B cell (primary cell): Measurements from ENCODE around the gene TNKS1BP1. TPM values are rescaled to one million over a fixed set of nuclear protein-coding genes. Genes with fewer than 3 reads are reported as not detected.

Experiments
- ATAC-seq: fragments of 200-7000 bp; cut with Tn5 transposase; one replicate; pipeline ENCODE4 v1.10.0; 2021; ENCODE audit warnings: low read depth, mild to moderate bottlenecking, moderate number of reproducible peaks, moderate library complexity
- CTCF ChIA-PET: fragments of 350-600 bp; sonication (Branson Sonifier 250); formaldehyde crosslinking; loops from one replicate; lab custom pipeline; 2021; ENCODE audit warnings: antibody characterized with exemption, inconsistent platforms; lab: Charles Lee
- POLR2A ChIA-PET: fragments of 350-600 bp; sonication (Branson Sonifier 250); formaldehyde crosslinking; loops from one replicate; lab custom pipeline; 2021; ENCODE audit warnings: antibody characterized with exemption; lab: Charles Lee
- DNase-seq: peaks from one replicate; pipeline ENCODE4 v3.0.0; 2013
- H2AFZ ChIP-seq: 2 replicates; pipeline ENCODE4 v1.6.1; 2012; ENCODE audit warnings: mild to moderate bottlenecking, low read depth, low read length; ENCODE audit not compliant: insufficient read depth, poor library complexity, severe bottlenecking
- H3K27ac ChIP-seq, 2 donors: 1 replicate in 1 of 2; 2 replicates in 1 of 2; pipeline ENCODE4 v1.5.1; 2012 to 2013; ENCODE audit warnings: low read length in 2 of 2, mild to moderate bottlenecking in 2 of 2, moderate library complexity in 1 of 2
- H3K27me3 ChIP-seq, 4 experiments: fragments of 200-600 bp in 1 of 4; sonication (generic) in 1 of 4; replicated peaks in 1 of 4; 1 replicate in 2 of 4; 2 replicates in 2 of 4; pipeline versions ENCODE4 v1.6.1 to v1.7.0; 2013 to 2016; ENCODE audit warnings: low read length in 3 of 4, mild to moderate bottlenecking in 2 of 4, mixed read lengths in 1 of 4, moderate library complexity in 1 of 4; ENCODE audit not compliant: insufficient read depth in 4 of 4, control insufficient read depth in 3 of 4; ENCODE audit errors: control extremely low read depth in 1 of 4
- H3K36me3 ChIP-seq, 2 experiments: replicated peaks in 1 of 2; 1 replicate in 1 of 2; 2 replicates in 1 of 2; pipeline versions ENCODE4 v1.6.1 to v1.7.1; 2013; ENCODE audit warnings: low read length in 1 of 2; ENCODE audit not compliant: insufficient read depth in 2 of 2, control insufficient read depth in 1 of 2; ENCODE audit errors: control extremely low read depth in 1 of 2, extremely low read depth in 1 of 2
- H3K4me1 ChIP-seq, 2 donors: fragments of 200-600 bp in 1 of 2; sonication (generic) in 1 of 2; 1 replicate in 1 of 2; 2 replicates in 1 of 2; pipeline versions ENCODE4 v1.5.1 to v1.6.1; 2013 to 2017; ENCODE audit warnings: low read length in 2 of 2; ENCODE audit not compliant: control insufficient read depth in 2 of 2, insufficient read depth in 2 of 2
- H3K4me2 ChIP-seq: replicated peaks from 2 replicates; pipeline ENCODE3; 2012; ENCODE audit warnings: mild to moderate bottlenecking, low read depth, low read length; ENCODE audit not compliant: poor library complexity, severe bottlenecking
- H3K4me3 ChIP-seq, 5 experiments: fragments of 200-600 bp in 1 of 5; sonication (generic) in 1 of 5; 1 replicate in 3 of 5; 2 replicates in 2 of 5; pipeline versions ENCODE4 v1.5.1 to v1.7.0; 2011 to 2016; ENCODE audit warnings: low read length in 4 of 5, mild to moderate bottlenecking in 4 of 5, low read depth in 2 of 5, control low read depth in 1 of 5, moderate library complexity in 1 of 5; ENCODE audit not compliant: insufficient read depth in 1 of 5; ENCODE audit errors: control extremely low read depth in 1 of 5, extremely low read depth in 1 of 5
- H3K79me2 ChIP-seq: fragments of 200-600 bp; sonication (generic); one replicate; pipeline ENCODE4 v1.6.0; 2016; ENCODE audit warnings: low read length; ENCODE audit not compliant: control insufficient read depth, insufficient read depth
- H3K9ac ChIP-seq: fragments of 200-600 bp; sonication (generic); 2 replicates; pipeline ENCODE4 v1.6.1; 2017; ENCODE audit warnings: mild to moderate bottlenecking, low read length, moderate library complexity
- H3K9me3 ChIP-seq, 3 donors: one replicate each; pipeline versions ENCODE4 v1.6.1 to v1.7.1; 2013; ENCODE audit warnings: low read length in 2 of 3; ENCODE audit not compliant: control insufficient read depth in 2 of 3, insufficient read depth in 1 of 3; ENCODE audit errors: control extremely low read depth in 1 of 3
- H4K20me1 ChIP-seq: 2 replicates; pipeline ENCODE4 v1.6.0; 2012; ENCODE audit warnings: mild to moderate bottlenecking, low read length; ENCODE audit not compliant: insufficient read depth, control insufficient read depth, poor library complexity, severe bottlenecking
- H3K27ac Mint-ChIP-seq: one replicate; pipeline ENCODE4 v1.8.0; 2021; ENCODE audit warnings: mixed read lengths
- H3K27me3 Mint-ChIP-seq: one replicate; pipeline ENCODE4 v1.8.0; 2021; ENCODE audit warnings: mixed read lengths
- H3K4me1 Mint-ChIP-seq: one replicate; pipeline ENCODE4 v1.8.0; 2021; ENCODE audit warnings: mixed read lengths
- H3K4me3 Mint-ChIP-seq: one replicate; pipeline ENCODE4 v1.8.0; 2021; ENCODE audit warnings: mixed read lengths
- H3K9me3 Mint-ChIP-seq: one replicate; pipeline ENCODE4 v1.8.0; 2022; ENCODE audit warnings: mixed read lengths; ENCODE audit not compliant: insufficient read depth
- CTCF ChIP-seq: fragments of 200-600 bp; IDR thresholded peaks from one replicate; pipeline ENCODE4 v1.8.0; 2022; ENCODE audit warnings: antibody characterized with exemption, mild to moderate bottlenecking
- EZH2 ChIP-seq: IDR thresholded peaks from 2 replicates; pipeline ENCODE4 v1.6.1; 2012; ENCODE audit warnings: borderline replicate concordance, low read depth, mild to moderate bottlenecking, moderate library complexity, low read length; ENCODE audit not compliant: insufficient read depth, poor library complexity, severe bottlenecking
- WGBS: methylation state at CpG from one replicate; pipeline ENCODE4 v1.1.5; 2013; ENCODE audit warnings: missing lambda C conversion rate; ENCODE audit not compliant: insufficient coverage; 5-methylcytosine and 5-hydroxymethylcytosine counted together
- intact Hi-C: fragments of 100-400 bp; cut with micrococcal nuclease; formaldehyde crosslinking; loops from one replicate; pipeline ENCODE4 v1.10.0; 2022
- polyA plus RNA-seq: library from polyadenylated mRNA; depleted of rRNA; stranded (reverse); fragments of >200 nt; gene quantifications from 2 replicates; pipeline ENCODE4 v1.2.3, GENCODE V29; 2012
- total RNA-seq, 2 donors: library from RNA; stranded (reverse); fragments of 120-200 nt in 1 of 2; gene quantifications; 1 replicate in 1 of 2; 2 replicates in 1 of 2; pipeline versions ENCODE4 v1.2.3 to v1.2.4, GENCODE V29; 2013 to 2022

The TNKS1BP1 gene
- total and polyA plus RNA-seq, 2 donors (not counting 1 experiment from before 2014, with no cell fraction given): 2.2 to 12.2 TPM

DNA sequence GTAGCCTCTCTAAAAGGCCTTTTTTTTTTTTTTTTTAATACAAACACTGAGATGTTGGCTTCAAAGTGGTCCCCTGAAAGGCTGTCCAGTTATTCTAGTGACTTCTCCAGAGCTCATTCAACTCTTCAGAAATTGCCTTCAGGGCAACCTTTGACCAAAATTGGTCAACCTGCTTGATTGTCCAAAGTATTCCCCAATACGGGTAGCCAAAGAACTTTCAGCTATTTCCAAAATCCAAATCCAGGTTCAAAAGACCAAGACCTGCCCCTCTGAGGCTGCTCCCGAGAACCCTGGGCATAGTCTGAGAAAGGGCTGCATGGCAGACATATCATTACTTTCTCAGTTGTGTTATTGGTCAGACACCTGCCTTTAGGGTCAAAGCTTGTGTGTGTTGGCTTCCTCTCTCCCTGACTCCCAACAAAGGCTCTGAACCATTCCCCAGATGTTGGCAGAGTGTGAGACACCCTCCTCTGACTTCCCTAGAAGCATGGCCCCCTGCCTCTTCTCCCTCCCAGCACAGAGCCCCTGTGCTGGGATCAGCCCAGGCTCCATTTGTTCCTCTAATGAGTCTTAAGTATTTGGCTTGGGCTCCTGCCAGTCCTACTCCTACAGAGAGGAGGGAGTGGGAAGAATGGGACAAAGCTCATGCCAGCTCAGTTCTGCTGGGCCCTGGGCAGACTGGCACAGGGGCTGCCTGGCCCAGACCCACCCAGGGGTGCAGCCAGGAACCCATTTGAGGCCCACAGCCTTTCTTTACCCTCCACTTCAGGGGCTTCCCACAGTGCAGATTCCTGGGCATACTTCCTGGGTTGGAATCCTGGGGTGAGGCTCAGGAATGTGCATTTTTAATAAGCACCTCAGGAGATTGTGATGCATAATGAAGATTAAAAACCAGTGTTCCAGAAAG, 30.3 kb downstream of the TNKS1BP1 start:
- Histone ChIP-seq H4K20me1 (no peaks in the 10 kb centered on the region), H3K4me1 (no peaks in the 10 kb centered on the region), H3K27me3 (no peaks in the 10 kb centered on the region), H3K4me2 (no peak overlapping the region), H3K4me3 (no peak overlapping the region), H3K9ac (no peak overlapping the region), H2AFZ (no peak overlapping the region), H3K36me3 (no peaks in the 10 kb centered on the region), H3K9me3 (peaks cover 0 to 19% (median 7%) of the 10 kb centered on the region in 3 donors), H3K79me2 (no peaks in the 10 kb centered on the region), H3K27ac (no peak overlapping the region)
- no peak overlapping the region for H3K27ac Mint-ChIP-seq
- no peak for TF ChIP-seq CTCF
- TF ChIP-seq EZH2: no peak
- no peak for ATAC-seq
- 83% methylated on average over 2 of the region's 2 CpGs for WGBS
- POLR2A ChIA-PET: no interaction called here
- H3K27me3 Mint-ChIP-seq: peaks cover 13% of the 10 kb centered on the region
- intact Hi-C loops: no loop called here
- peaks cover 2% of the 10 kb centered on the region for H3K9me3 Mint-ChIP-seq
- DNase-seq: no peak
- no peak overlapping the region for H3K4me3 Mint-ChIP-seq
- CTCF ChIA-PET: no interaction called here
- H3K4me1 Mint-ChIP-seq: no peaks in the 10 kb centered on the region

GRCh38 chr11:57290288-57290687, 34.5 kb downstream of the TNKS1BP1 start:
- no peaks in the 10 kb centered on the region for H3K4me1 ChIP-seq
- no peak overlapping the region for H3K4me3 ChIP-seq
- no peak for DNase-seq
- ChIA-PET CTCF (no interaction called here), POLR2A (no interaction called here)
- H3K4me1 Mint-ChIP-seq: no peaks in the 10 kb centered on the region
- H4K20me1 ChIP-seq: no peaks in the 10 kb centered on the region
- no peak for ATAC-seq
- TF ChIP-seq EZH2 (no peak), CTCF (no peak)
- intact Hi-C loops: no loop called here
- H3K9me3 Mint-ChIP-seq: no peaks in the 10 kb centered on the region
- H2AFZ ChIP-seq: no peak overlapping the region
- H3K9me3 ChIP-seq: no peaks in the 10 kb centered on the region
- peaks cover 26% of the 10 kb centered on the region for H3K27me3 Mint-ChIP-seq
- H3K36me3 ChIP-seq: no peaks in the 10 kb centered on the region
- H3K27ac ChIP-seq: no peak overlapping the region
- no CpG with 5 or more reads among the region's 1 CpG for WGBS
- H3K9ac ChIP-seq: no peak overlapping the region
- H3K79me2 ChIP-seq: no peaks in the 10 kb centered on the region
- H3K27ac Mint-ChIP-seq: no peak overlapping the region
- peaks cover 0 to 14% (median 4%) of the 10 kb centered on the region in 4 experiments for H3K27me3 ChIP-seq
- H3K4me3 Mint-ChIP-seq: no peak overlapping the region
- H3K4me2 ChIP-seq: no peak overlapping the region
